Measurements from ENCODE around the gene CELSR3. TPM values are rescaled to one million over a fixed set of nuclear protein-coding genes. Genes with fewer than 3 reads are reported as not detected.

CELSR3 gene, protein sequence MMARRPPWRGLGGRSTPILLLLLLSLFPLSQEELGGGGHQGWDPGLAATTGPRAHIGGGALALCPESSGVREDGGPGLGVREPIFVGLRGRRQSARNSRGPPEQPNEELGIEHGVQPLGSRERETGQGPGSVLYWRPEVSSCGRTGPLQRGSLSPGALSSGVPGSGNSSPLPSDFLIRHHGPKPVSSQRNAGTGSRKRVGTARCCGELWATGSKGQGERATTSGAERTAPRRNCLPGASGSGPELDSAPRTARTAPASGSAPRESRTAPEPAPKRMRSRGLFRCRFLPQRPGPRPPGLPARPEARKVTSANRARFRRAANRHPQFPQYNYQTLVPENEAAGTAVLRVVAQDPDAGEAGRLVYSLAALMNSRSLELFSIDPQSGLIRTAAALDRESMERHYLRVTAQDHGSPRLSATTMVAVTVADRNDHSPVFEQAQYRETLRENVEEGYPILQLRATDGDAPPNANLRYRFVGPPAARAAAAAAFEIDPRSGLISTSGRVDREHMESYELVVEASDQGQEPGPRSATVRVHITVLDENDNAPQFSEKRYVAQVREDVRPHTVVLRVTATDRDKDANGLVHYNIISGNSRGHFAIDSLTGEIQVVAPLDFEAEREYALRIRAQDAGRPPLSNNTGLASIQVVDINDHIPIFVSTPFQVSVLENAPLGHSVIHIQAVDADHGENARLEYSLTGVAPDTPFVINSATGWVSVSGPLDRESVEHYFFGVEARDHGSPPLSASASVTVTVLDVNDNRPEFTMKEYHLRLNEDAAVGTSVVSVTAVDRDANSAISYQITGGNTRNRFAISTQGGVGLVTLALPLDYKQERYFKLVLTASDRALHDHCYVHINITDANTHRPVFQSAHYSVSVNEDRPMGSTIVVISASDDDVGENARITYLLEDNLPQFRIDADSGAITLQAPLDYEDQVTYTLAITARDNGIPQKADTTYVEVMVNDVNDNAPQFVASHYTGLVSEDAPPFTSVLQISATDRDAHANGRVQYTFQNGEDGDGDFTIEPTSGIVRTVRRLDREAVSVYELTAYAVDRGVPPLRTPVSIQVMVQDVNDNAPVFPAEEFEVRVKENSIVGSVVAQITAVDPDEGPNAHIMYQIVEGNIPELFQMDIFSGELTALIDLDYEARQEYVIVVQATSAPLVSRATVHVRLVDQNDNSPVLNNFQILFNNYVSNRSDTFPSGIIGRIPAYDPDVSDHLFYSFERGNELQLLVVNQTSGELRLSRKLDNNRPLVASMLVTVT (N-terminal part only)
- 1.2 TPM for total RNA-seq
- long read RNA-seq, partial matches to known transcripts = 6 of 8 reads
- long read RNA-seq, other reads (novel, unspliced or antisense) = 2 of 8 reads

- Histone ChIP-seq H3K4me3 (peak within 1 kb of the TSS; percentile 61), H3K4me1 (peaks cover 19% of the 10 kb centered on the region), H3K27me3 (peaks cover 31% of the 10 kb centered on the region), H3K9me3 (no peaks in the 10 kb centered on the region), H3K36me3 (no peaks in the 10 kb centered on the region), H3K27ac (peak within 1 kb of the TSS; percentile 66)
- intact Hi-C loops (cut with DNase I) = no loop called here
- DNase-seq (peak; percentile 74), ATAC-seq (peak; percentile 46)
- no peak for TF ChIP-seq CTCF (IDR thresholded peaks at IDR 0.05)
Measured at GRCh38 chr3:48662753-48663488, at the start of gene CELSR3. Gene CELSR3 (minus strand): TSS chr3:48662886. CDS start chr3:48662634, 252 bp downstream.

GRCh38 chr3:48711727-48712126 is 49.0 kb upstream of the CELSR3 start:
- ATAC-seq = no peak
- H3K27ac ChIP-seq = no peak overlapping the region

DNA sequence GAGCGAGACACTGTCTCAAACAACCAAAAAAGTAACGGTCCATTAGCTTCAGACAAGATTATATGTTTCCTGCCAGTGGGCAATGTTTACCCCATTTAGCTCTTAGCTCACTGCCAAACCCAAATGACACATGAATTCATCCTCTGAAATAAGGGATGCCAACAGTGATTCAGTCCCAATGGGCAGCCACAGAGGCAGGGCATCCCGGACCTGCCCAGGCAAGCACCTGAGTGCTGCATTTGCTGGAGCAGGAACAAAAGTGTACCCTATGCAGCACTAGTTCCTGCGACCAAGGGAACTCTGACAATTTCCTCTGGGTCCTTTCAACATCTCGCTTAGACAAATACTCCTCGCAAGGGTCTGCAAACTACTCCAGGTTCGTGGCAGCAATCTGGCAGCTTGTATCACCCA is 46.4 kb upstream of the CELSR3 start:
- Histone ChIP-seq H3K36me3 (peaks cover 55% of the 10 kb centered on the region), H3K27me3 (no peaks in the 10 kb centered on the region), H3K9me3 (no peaks in the 10 kb centered on the region), H3K4me3 (no peak overlapping the region), H3K4me1 (peaks cover 31% of the 10 kb centered on the region), H3K27ac (peak overlapping the region; percentile 4)
- intact Hi-C loops (cut with DNase I) = no loop called here
- ATAC-seq (peak; percentile 79), DNase-seq (no peak)
- TF ChIP-seq CTCF (IDR thresholded peaks at IDR 0.05) = no peak

More at GRCh38 chr3:48711727-48712126, 49.0 kb upstream of the CELSR3 start:
- Histone ChIP-seq H3K4me3 (no peak overlapping the region), H3K36me3 (peaks cover 61% of the 10 kb centered on the region), H3K4me1 (peaks cover 47% of the 10 kb centered on the region), H3K27me3 (no peaks in the 10 kb centered on the region), H3K9me3 (no peaks in the 10 kb centered on the region)
- intact Hi-C loops (cut with DNase I) = no loop called here
- TF ChIP-seq CTCF (IDR thresholded peaks at IDR 0.05) = no peak
- DNase-seq = no peak

- peak overlapping the region; percentile 4 for H3K27ac ChIP-seq
- no peak overlapping the region for H3K4me3 ChIP-seq
- no peaks in the 10 kb centered on the region for H3K9me3 ChIP-seq
- H3K27me3 ChIP-seq = no peaks in the 10 kb centered on the region
- ATAC-seq (no peak), DNase-seq (no peak)
- intact Hi-C loops (cut with DNase I) = no loop called here
- TF ChIP-seq CTCF (IDR thresholded peaks at IDR 0.05) = no peak
- peaks cover 49% of the 10 kb centered on the region for H3K36me3 ChIP-seq
- peaks cover 37% of the 10 kb centered on the region for H3K4me1 ChIP-seq
Measured at GRCh38 chr3:48708481-48708889, 45.8 kb upstream of the CELSR3 start.
